ENCODE measurements around the gene FOXL2. TPM values are rescaled to one million over a fixed set of nuclear protein-coding genes. Genes with fewer than 3 reads are reported as not detected.
"Not testable (repeated sequence)": the region's sequence is repeated elsewhere in the genome, so short reads cannot be mapped to it uniquely, and the experiment has no call there.

Gene FOXL2
- polyA plus RNA-seq, 3 donors = 0.03 TPM; not detected in 2

- DNase-seq = no peak
Measured at GRCh38 chr3:138933068-138933668, 13.8 kb downstream of the FOXL2 start.

- DNase-seq = no peak
Measured at GRCh38 chr3:138928727-138929372, 18.1 kb downstream of the FOXL2 start.

GRCh38 chr3:138923531-138923994 lies 23.4 kb downstream of the FOXL2 start:
- DNase-seq = peak; percentile 81

- not testable (repeated sequence) for DNase-seq
Measured at GRCh38 chr3:138922400-138922799, 24.5 kb downstream of the FOXL2 start.

DNA sequence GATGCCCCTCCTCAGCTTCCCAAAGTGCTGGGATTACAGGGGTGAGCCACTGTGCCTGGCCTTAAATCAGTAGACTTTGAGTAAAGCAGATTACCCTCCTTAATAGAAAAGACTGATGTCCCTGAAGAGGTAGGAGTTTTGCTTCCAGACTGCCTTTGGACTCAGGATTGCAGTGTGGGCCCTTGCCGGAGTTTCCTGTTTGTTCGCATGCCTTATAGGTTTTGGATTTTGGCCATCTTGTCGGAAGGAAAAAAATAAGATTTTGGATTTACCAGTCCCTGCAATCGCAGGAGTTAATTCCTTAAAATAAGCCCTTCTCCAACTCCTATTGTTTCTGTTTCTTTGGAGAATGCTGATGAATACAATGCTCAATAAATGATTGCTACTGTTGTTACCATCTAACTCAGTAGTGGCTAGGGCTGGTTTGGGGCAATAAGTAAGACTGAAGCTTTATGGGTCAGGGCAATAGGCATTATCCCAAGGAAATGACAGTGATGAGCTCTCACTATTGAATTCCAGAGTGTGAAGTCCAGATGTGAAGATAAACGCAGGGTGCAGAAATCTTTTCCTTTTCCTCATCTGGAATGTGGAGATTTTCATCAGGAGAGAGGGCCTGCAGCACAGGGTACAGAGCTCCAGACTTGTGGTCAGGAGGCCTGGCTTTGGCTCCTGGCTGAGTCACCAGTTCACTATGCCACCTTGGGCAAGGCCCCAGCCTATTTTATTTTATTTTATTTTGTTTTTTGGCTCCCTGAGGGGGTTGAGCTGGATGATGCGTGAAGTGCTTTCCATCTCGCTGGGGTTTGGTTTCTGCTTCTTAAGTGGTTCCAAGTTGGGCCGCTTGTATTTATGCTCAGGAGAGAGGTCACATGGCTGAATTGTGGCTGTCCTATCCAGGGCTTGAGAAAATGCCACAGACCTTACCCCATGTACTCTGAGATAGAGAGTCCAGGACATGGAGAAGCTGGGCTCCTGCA lies 25.3 kb downstream of the FOXL2 start:
- no peak for DNase-seq

GRCh38 chr3:138919325-138919724 lies 27.6 kb downstream of the FOXL2 start:
- no peak for DNase-seq

- DNase-seq = no peak
Measured at GRCh38 chr3:138916824-138917223, 30.1 kb downstream of the FOXL2 start.

DNA sequence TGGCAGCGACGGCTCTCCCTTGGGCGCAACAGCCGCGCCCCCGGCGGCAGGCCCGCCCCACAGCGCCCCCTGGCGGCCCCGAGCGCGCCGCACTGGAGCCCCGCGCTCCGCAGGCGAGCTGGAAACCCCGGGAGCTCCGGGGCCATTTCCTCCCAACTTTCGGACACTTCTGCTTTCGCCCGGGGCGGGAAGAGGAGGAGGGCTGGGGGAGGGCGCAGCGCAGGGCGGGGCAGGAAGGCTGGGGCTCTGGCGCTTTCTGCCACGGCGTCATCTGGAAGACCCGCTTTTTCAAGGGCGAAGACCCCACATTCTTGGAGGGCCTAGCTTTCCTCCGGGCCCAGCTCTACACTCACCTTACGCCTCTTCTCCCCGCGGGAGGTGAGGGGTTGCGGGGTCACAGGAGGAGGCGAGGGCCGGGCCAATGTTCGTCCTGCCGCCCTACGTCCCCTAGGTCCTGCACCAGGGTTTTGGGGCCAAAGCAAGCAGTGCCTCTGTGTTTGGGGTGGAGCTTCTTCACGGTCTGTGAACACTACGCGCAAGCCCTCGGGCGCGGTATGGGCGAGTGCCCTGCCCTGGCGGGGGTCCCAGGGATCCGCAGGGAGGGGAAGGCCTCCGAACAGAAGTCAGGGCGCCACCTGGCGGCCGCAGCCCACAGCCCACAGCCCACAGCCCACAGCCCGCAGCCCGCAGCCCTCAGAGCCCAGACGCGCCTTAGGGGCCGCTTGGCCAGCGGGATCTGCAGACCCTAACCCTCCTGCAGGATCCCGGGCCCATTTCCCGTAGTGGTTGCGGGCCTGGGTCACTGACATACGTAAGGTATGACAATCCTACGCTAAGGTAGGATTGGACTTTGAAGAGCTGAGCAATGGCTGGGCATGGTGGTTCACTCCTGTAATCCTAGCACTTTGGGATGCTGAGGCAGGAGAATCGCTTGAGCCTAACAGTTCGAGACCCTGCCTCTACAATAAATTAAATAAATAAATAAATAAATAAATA lies 31.1 kb downstream of the FOXL2 start:
- DNase-seq = peak; percentile 89

- no peak for DNase-seq
Measured at GRCh38 chr3:138914870-138915502, 32.0 kb downstream of the FOXL2 start.

GRCh38 chr3:138913766-138914165 lies 33.2 kb downstream of the FOXL2 start:
- no peak for DNase-seq

DNA sequence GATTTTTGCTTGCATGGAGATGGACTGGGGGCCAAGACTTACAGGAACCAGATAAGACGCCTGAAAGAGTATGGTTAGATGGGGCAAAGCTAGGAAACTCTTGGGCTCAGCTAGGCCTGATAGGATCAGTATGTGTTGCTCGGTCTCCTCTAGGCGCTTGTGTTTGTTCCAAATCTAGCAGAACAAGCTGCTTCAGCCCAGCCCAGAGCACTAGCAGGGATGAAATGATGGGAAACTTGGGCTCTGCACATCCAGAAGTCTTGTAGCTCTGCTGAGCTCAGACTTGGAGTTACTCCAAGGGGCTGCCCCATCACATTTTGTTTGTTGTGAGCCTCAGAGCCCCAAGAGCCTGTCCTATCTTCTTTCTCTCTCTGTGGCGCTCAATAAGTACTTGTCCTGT lies 34.7 kb downstream of the FOXL2 start:
- no peak for DNase-seq

- no peak for DNase-seq
Measured at GRCh38 chr3:138911621-138912020, 35.3 kb downstream of the FOXL2 start.

DNA sequence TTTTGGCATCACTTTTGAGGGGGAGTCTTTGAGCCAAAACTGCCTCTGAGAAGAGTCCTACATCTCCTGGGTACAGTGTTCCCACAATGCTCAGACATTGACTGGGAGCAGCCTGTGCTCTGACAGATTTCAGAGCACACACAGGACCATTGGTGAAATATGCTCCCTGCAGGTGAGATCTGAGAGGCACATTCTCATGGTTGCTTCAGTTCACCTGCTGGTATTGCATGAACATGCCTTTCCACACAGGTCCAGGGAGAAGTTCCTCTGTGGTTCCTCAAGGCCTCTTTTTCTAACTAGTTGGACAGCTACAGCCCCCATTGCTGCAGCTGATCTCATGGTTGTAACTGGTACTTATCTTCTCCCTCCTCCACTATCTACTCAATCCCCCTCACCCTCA lies 37.0 kb downstream of the FOXL2 start:
- DNase-seq = no peak

DNA sequence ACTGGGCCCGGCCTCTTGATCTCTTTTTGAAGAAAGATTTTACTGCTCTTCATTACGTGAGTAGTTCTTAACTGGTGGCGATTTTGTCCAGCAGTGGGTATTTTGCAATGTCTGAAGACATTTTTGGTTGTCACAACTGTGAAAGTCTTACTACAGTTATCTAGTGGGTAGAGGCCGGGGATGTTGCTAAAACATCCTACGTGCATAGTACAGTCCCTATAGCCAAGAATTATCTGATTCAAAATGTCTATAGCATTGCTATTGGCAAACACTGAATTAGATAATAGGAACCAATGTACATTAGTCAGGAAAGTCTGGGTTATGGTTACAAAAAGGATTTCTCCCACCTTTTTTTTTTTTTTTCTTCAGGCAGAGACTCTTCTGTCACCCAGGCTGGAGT lies 38.1 kb downstream of the FOXL2 start:
- no peak for DNase-seq

DNA sequence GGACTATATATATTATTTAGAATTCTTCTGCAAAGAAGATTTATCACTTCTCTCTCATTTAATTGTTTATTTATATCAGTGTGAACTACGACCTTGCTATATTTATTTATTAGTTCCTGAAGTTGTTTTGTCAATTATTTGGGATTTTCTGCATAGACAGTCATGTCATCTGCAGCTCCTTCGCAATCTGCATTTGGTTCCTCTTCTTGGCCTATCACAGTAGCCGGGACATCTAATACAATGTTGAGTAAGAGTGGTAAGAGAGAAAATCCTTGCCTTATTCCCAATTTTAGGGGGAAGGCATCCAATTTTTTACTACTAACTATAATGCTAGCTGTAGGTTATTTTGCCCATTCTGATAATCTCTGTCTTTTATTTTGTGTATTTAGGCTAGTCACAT lies 39.4 kb downstream of the FOXL2 start:
- DNase-seq = no peak

DNA sequence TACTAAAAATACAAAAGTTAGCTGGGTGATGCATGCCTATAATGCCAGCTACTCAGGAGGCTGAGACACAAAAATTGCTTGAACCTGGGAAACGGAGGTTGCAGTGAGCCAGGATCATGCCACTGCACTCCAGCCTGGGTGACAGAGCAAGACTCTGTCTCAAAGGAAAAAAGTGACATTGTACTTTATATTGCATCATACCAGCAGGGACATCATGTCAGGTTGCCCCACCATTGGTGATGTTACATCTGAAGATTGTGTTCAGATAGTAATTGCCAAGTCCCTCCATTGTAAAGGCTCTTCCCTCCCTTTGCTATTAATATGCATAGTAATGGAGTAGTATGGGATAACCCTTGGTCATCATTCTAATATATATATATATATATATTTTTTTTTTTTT lies 44.8 kb downstream of the FOXL2 start:
- no peak for DNase-seq

DNA sequence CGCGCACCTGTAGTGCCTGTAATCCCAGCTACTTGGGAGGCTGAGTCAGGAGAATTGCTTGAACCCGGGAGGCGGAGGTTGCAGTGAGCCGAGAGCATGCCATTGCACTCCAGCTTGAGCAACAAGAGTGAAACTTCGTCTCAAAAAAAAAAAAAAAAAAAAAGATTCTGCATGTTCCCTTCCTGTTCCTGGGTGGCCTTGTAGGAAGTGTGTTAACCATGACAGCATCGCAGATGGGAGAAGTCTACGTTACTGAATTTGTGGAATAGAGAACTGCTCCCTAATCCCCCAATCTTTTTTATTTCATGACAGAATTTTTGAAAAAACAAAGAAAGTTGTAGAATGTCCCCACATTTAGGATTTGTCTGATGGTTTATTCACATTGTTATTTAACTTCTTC lies 45.4 kb downstream of the FOXL2 start:
- DNase-seq = no peak

DNA sequence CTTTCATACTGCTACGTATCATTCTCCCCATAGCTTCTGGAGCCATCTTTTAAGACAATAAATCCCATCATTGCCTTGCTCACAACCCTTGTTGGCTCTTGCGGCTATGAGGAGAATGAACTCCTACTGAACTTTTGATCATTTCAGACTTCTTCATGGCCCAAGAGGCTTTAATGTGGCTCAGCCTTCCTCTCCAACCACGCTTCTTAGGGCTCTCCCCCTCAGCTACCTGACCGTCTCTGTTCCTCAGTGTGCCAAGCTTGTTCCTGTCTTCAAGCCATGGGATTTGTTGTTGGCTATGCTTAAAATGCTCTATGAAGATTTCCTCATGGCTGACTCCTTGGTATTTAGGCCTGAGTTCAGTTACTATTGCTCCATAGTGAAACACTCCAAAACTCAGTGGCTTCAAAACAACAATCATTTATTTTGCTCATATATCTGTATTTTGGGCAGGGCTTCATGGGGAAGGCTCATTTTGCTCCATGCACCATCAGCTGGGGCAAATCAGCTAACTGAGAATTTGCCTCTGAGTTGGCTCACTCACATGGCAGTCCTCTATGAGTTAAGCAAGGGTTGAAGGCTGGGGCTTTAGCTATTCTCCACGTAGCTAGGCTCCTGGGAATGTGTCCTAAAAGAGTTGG lies 47.5 kb downstream of the FOXL2 start:
- DNase-seq = no peak

- DNase-seq = no peak
Measured at GRCh38 chr3:138898708-138899107, 48.2 kb downstream of the FOXL2 start.

GRCh38 chr3:138898301-138898700 lies 48.6 kb downstream of the FOXL2 start:
- DNase-seq = no peak

All from renal pelvis (tissue), 4 donors.